ENCODE results near the gene PKN1. TPM values are rescaled to one million over a fixed set of nuclear protein-coding genes. Genes with fewer than 3 reads are reported as not detected.
"Not testable (repeated sequence)": the region's sequence is repeated elsewhere in the genome, so short reads cannot be mapped to it uniquely, and the experiment has no call there.

PKN1 gene
- total and polyA plus RNA-seq, 12 donors = 85.2 to 176 (median 126) TPM

DNA sequence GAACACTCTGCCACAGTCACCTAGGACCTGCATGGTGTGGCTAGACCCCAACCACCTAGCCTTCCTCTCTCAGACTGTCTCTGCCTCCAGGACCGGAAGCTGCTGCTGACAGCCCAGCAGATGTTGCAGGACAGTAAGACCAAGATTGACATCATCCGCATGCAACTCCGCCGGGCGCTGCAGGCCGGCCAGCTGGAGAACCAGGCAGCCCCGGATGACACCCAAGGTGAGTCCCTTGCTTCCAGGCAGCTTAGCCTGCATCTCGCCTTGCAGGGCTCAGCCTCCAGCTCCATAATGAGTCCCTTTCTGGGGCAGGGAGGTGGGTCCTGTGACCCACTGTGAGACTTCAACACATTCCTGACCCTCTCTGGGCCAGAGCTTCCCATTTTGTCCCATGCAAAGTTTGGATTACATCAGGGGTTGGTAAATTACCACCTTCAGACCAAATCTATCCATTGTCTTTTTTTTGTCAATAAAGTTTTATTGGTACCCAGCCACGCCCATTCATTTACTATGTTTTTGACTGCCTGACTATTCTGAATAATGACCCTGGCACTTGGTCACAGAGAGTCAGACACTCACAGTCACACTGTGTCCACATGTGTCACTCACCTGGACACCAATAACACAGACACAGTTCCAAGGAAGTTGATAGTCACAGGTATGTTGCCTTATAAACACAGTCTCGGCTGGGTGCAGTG, 13.4 kb downstream of the PKN1 start:
- H3K27me3 ChIP-seq = no peaks in the 10 kb centered on the region
- peaks cover 18 to 100% (median 95%) of the 10 kb centered on the region in 9 donors for H3K36me3 ChIP-seq
- H3K4me3 ChIP-seq = no peak overlapping the region
- H3K27ac ChIP-seq = no peak overlapping the region
- TF ChIP-seq, protein P1, sequence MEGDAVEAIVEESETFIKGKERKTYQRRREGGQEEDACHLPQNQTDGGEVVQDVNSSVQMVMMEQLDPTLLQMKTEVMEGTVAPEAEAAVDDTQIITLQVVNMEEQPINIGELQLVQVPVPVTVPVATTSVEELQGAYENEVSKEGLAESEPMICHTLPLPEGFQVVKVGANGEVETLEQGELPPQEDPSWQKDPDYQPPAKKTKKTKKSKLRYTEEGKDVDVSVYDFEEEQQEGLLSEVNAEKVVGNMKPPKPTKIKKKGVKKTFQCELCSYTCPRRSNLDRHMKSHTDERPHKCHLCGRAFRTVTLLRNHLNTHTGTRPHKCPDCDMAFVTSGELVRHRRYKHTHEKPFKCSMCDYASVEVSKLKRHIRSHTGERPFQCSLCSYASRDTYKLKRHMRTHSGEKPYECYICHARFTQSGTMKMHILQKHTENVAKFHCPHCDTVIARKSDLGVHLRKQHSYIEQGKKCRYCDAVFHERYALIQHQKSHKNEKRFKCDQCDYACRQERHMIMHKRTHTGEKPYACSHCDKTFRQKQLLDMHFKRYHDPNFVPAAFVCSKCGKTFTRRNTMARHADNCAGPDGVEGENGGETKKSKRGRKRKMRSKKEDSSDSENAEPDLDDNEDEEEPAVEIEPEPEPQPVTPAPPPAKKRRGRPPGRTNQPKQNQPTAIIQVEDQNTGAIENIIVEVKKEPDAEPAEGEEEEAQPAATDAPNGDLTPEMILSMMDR (IDR thresholded peaks at IDR 0.05) = no peak
- H3K4me1 ChIP-seq = peaks cover 0 to 2% (median 0%) of the 10 kb centered on the region in 9 donors
- DNase-seq (no peak), ATAC-seq (no peak)
- WGBS, 2 donors = 97% methylated on average over 10 of the region's 10 CpGs
- H3K9me3 ChIP-seq = no peaks in the 10 kb centered on the region
- intact Hi-C loops (cut with DNase I) = no loop called here

DNA sequence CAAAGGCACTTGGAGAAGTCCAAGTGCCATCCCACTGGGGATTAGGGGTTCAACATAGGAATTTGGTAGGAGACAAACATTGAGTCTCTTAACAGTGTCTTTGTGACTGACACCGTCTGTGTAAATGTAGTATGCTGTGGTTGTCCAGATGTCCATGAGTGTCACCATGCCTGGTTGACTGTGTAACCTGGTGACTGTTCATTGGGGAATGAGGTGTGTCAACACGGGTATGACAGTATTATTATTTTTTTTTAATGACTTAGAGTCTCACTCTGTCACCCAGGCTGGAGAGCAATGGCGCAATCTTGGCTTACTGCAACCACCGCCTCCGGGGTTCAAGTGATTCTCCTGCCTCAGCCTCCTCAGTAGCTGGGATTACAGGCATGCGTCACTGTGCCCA, 16.2 kb downstream of the PKN1 start:
- Histone ChIP-seq H3K36me3 (peaks cover under 1 to 100% (median 94%) of the 10 kb centered on the region in 9 donors), H3K27me3 (no peaks in the 10 kb centered on the region), H3K27ac (no peak overlapping the region), H3K4me1 (no peaks in the 10 kb centered on the region), H3K4me3 (no peak overlapping the region), H3K9me3 (no peaks in the 10 kb centered on the region)
- 93 to 95% methylated on average over 6 of the region's 6 CpGs for WGBS, 2 donors
- no peak for ATAC-seq
- TF ChIP-seq, protein P1 (IDR thresholded peaks at IDR 0.05) = no peak
- no peak for DNase-seq
- intact Hi-C loops (cut with DNase I) = no loop called here

DNA sequence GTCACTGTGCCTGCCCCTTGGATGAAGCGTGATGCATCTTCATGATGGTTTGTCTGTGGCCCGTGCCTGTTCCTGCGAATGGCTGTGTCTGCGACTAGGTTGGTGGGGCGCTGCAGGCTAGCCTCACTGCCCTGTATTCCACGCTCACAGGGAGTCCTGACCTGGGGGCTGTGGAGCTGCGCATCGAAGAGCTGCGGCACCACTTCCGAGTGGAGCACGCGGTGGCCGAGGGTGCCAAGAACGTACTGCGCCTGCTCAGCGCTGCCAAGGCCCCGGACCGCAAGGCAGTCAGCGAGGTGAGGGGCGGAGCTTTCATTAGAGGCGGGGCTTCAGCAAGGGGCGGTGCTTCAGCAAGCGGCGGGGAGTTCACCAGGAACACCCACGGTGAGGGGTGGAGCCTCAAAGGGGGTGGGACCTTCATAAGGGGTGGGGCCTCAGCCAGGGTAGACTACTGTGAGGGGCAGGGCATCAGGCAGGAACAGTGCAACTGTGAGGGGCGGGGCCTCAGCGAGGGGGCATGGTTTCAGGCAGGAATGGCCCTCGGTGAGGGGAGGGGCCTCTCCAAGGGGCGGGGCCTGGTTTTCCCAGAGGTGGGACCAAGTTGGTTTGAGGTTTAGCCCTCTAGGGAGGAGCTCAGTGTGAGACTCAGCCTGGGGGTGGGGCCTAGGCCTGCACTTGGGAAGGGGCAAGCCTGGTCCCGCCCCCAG, 17.2 kb downstream of the PKN1 start:
- no peak overlapping the region for H3K4me3 ChIP-seq
- DNase-seq = peak in 1 of 2 donors; percentile 35
- H3K4me1 ChIP-seq = no peaks in the 10 kb centered on the region
- ATAC-seq = peak in 6 of 8 donors; percentile 7 to 63 (median 52)
- H3K36me3 ChIP-seq = peaks cover 0 to 100% (median 94%) of the 10 kb centered on the region in 9 donors
- no peaks in the 10 kb centered on the region for H3K27me3 ChIP-seq
- TF ChIP-seq, protein P1 (IDR thresholded peaks at IDR 0.05) = no peak
- 83% methylated on average over 30 of the region's 30 CpGs for WGBS, 2 donors
- H3K9me3 ChIP-seq = no peaks in the 10 kb centered on the region
- intact Hi-C loops (cut with DNase I) = no loop called here
- no peak overlapping the region for H3K27ac ChIP-seq

DNA sequence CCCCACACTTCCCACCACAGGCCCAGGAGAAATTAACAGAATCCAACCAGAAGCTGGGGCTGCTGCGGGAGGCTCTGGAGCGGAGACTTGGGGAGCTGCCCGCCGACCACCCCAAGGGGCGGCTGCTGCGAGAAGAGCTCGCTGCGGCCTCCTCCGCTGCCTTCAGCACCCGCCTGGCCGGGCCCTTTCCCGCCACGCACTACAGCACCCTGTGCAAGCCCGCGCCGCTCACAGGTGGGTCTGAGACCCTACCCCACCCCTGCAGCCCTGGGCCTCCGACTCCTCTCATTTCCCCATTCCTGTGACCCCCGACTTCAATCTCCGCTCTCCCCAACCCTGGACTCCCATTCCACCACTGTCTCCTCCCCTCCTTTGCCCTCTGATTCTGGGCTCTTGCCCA, 17.8 kb downstream of the PKN1 start:
- no peaks in the 10 kb centered on the region for H3K4me1 ChIP-seq
- no peak for DNase-seq
- intact Hi-C loops (cut with DNase I) = no loop called here
- no peak overlapping the region for H3K4me3 ChIP-seq
- TF ChIP-seq, protein P1 (IDR thresholded peaks at IDR 0.05) = no peak
- H3K27ac ChIP-seq = no peak overlapping the region
- 98 to 99% methylated on average over 19 of the region's 19 CpGs for WGBS, 2 donors
- no peaks in the 10 kb centered on the region for H3K9me3 ChIP-seq
- ATAC-seq = peak in 2 of 8 donors; percentile 30 to 48
- peaks cover 0 to 100% (median 91%) of the 10 kb centered on the region in 9 donors for H3K36me3 ChIP-seq
- H3K27me3 ChIP-seq = no peaks in the 10 kb centered on the region

DNA sequence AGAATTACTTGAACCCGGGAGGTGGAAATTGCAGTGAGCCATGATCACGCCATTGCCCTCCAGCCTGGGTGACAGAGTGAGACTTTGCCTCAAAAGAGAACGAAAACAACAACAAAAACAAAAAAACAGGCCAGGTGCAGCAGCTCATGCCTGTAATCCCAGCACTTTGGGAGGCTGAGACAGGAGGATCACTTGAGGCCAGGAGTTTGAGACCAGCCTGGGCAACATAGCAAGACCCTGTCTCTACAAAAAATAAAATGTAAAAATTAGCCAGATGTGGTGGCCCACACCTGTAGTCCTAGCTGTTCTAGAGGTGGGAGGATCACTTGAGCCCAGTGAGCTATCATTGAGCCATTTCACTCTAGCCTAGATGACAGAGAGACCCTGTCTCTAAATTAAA, 19.2 kb downstream of the PKN1 start:
- 94 to 96% methylated on average over 3 of the region's 3 CpGs for WGBS, 2 donors

More for the DNA sequence above, 19.2 kb downstream of the PKN1 start:
- intact Hi-C loops (cut with DNase I); H3K9me3 ChIP-seq; H3K4me1 ChIP-seq; ATAC-seq; H3K4me3 ChIP-seq; H3K27me3 ChIP-seq; DNase-seq; H3K27ac ChIP-seq: not testable (repeated sequence)
- peaks cover 0 to 100% (median 83%) of the 10 kb centered on the region in 9 donors for H3K36me3 ChIP-seq
